CD14-positive monocyte (primary cell): Measurements from ENCODE around the gene AHCYL1. TPM values are rescaled to one million over a fixed set of nuclear protein-coding genes. Genes with fewer than 3 reads are reported as not detected.

Experiments
- DNase-seq, 3 donors: peaks; one replicate each; pipeline ENCODE4 v3.0.0-alpha.2; 2011 to 2022
- H2AFZ ChIP-seq: 2 replicates; pipeline ENCODE4 v1.6.0; 2012; ENCODE audit warnings: mild to moderate bottlenecking, low read depth, low read length, inconsistent platforms; ENCODE audit not compliant: insufficient read depth, poor library complexity, severe bottlenecking
- H3K27ac ChIP-seq, 2 donors: 1 replicate in 1 of 2; 2 replicates in 1 of 2; pipeline ENCODE4 v1.5.1; 2012 to 2013; ENCODE audit warnings: low read length in 2 of 2, control low read depth in 1 of 2, inconsistent platforms in 1 of 2, low read depth in 1 of 2, mild to moderate bottlenecking in 1 of 2
- H3K27me3 ChIP-seq, 2 donors: one replicate each; pipeline versions ENCODE4 v1.6.0 to v1.6.1; 2011 to 2013; ENCODE audit warnings: low read length in 2 of 2; ENCODE audit not compliant: control insufficient read depth in 2 of 2, insufficient read depth in 2 of 2
- H3K36me3 ChIP-seq, 2 donors: replicated peaks in 1 of 2; 1 replicate in 1 of 2; 2 replicates in 1 of 2; pipeline versions ENCODE4 v1.5.1 to v1.6.1; 2012 to 2013; ENCODE audit warnings: low read length in 2 of 2, control low read depth in 1 of 2, inconsistent platforms in 1 of 2, mild to moderate bottlenecking in 1 of 2; ENCODE audit not compliant: insufficient read depth in 2 of 2, control insufficient read depth in 1 of 2
- H3K4me1 ChIP-seq, 2 donors: 1 replicate in 1 of 2; 2 replicates in 1 of 2; pipeline versions ENCODE4 v1.5.1 to v1.6.1; 2012 to 2013; ENCODE audit warnings: low read length in 2 of 2, control low read depth in 1 of 2, inconsistent platforms in 1 of 2, mild to moderate bottlenecking in 1 of 2, moderate library complexity in 1 of 2; ENCODE audit not compliant: insufficient read depth in 2 of 2, control insufficient read depth in 1 of 2
- H3K4me2 ChIP-seq: replicated peaks from 2 replicates; pipeline ENCODE3; 2012; ENCODE audit warnings: low read length, moderate library complexity, mild to moderate bottlenecking; ENCODE audit not compliant: poor library complexity, severe bottlenecking; ENCODE audit errors: extremely low read depth
- H3K4me3 ChIP-seq, 3 experiments: fragments of 200-600 bp in 1 of 3; sonication (generic) in 1 of 3; replicated peaks in 1 of 3; 1 replicate in 2 of 3; 2 replicates in 1 of 3; pipeline ENCODE4 v1.5.1; 2011 to 2013; ENCODE audit warnings: low read length in 3 of 3, mild to moderate bottlenecking in 3 of 3, control low read depth in 2 of 3, low read depth in 2 of 3, inconsistent platforms in 1 of 3, moderate library complexity in 1 of 3
- H3K79me2 ChIP-seq: 2 replicates; pipeline ENCODE4 v1.6.0; 2012; ENCODE audit warnings: mild to moderate bottlenecking, control low read depth, inconsistent platforms, low read length, moderate library complexity; ENCODE audit not compliant: insufficient read depth
- H3K9ac ChIP-seq: 2 replicates; pipeline ENCODE4 v1.6.0; 2017; ENCODE audit warnings: low read length, mild to moderate bottlenecking; ENCODE audit not compliant: insufficient read depth, poor library complexity, severe bottlenecking
- H3K9me3 ChIP-seq, 2 donors: replicated peaks in 1 of 2; 1 replicate in 1 of 2; 2 replicates in 1 of 2; pipeline versions ENCODE4 v1.5.1 to v1.6.1; 2012 to 2013; ENCODE audit warnings: low read length in 2 of 2, control low read depth in 1 of 2; ENCODE audit not compliant: control insufficient read depth in 1 of 2, insufficient read depth in 1 of 2
- H4K20me1 ChIP-seq: 2 replicates; pipeline ENCODE4 v1.6.0; 2012; ENCODE audit warnings: mild to moderate bottlenecking, low read length, control low read depth, moderate library complexity; ENCODE audit not compliant: insufficient read depth
- H3K27ac Mint-ChIP-seq, 7 donors: one replicate each; pipeline ENCODE4 v1.8.0; 2020; ENCODE audit warnings: mild to moderate bottlenecking in 7 of 7, mixed read lengths in 7 of 7, moderate library complexity in 6 of 7, inconsistent platforms in 2 of 7
- H3K27me3 Mint-ChIP-seq, 3 donors: one replicate each; pipeline ENCODE4 v1.8.0; 2021 to 2022; ENCODE audit warnings: low read depth in 3 of 3, mild to moderate bottlenecking in 3 of 3, mixed read lengths in 3 of 3, moderate library complexity in 3 of 3, inconsistent platforms in 1 of 3
- H3K36me3 Mint-ChIP-seq, 2 donors: one replicate each; pipeline ENCODE4 v1.8.0; 2020; ENCODE audit warnings: mixed read lengths in 2 of 2, inconsistent platforms in 1 of 2, mild to moderate bottlenecking in 1 of 2
- H3K4me1 Mint-ChIP-seq: one replicate; pipeline ENCODE4 v1.8.0; 2020; ENCODE audit warnings: mild to moderate bottlenecking, mixed read lengths
- H3K4me3 Mint-ChIP-seq, 2 donors: one replicate each; pipeline ENCODE4 v1.8.0; 2020; ENCODE audit warnings: mild to moderate bottlenecking in 2 of 2, mixed read lengths in 2 of 2, moderate library complexity in 1 of 2
- H3K9me3 Mint-ChIP-seq, 7 donors: one replicate each; pipeline ENCODE4 v1.8.0; 2020 to 2022; ENCODE audit warnings: mixed read lengths in 7 of 7, mild to moderate bottlenecking in 6 of 7, moderate library complexity in 6 of 7, inconsistent platforms in 2 of 7
- WGBS: methylation state at CpG from one replicate; pipeline ENCODE4 v1.1.5; 2013; ENCODE audit warnings: missing lambda C conversion rate; ENCODE audit not compliant: insufficient coverage; 5-methylcytosine and 5-hydroxymethylcytosine counted together
- intact Hi-C, 2 donors: fragments of 100-400 bp; cut with micrococcal nuclease; formaldehyde crosslinking; loops; one replicate each; pipeline versions ENCODE4 v1.15.0 to v1.15.1; 2023
- polyA plus RNA-seq, 3 donors: library from polyadenylated mRNA; depleted of rRNA in 1 of 3; unstranded in 2 of 3; stranded (reverse) in 1 of 3; fragments of 300-500 nt in 2 of 3; fragments of >200 nt in 1 of 3; fragmentation: Illumina TruSeq in 2 of 3; gene quantifications; 1 replicate in 2 of 3; 2 replicates in 1 of 3; pipeline ENCODE4 v1.2.3, GENCODE V29; 2012 to 2021
- TF ChIP-seq, protein P1 (sequence below): fragments of 200-600 bp; IDR thresholded peaks from one replicate; pipeline ENCODE4 v1.8.0; 2022; ENCODE audit warnings: antibody characterized with exemption, mild to moderate bottlenecking

The AHCYL1 gene
- polyA plus RNA-seq, 3 donors = 39.1 to 63.9 (median 48.8) TPM

DNA sequence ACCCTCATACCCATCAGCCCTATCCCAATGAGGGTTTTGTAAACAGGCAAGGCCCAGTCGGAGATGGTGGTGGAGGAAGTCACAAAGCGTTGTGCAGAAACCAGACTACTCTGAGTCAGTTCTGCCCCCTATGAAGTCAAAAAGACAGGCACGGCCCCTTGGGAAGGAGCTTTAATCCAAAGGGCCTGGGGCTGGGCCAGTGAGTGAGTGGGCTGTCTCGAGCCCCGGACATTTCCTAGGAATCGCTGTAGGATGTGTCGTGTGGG lies 442 bp upstream of the AHCYL1 start:
- H3K4me1 Mint-ChIP-seq = peaks cover 47% of the 10 kb centered on the region
- intact Hi-C loops = loop anchor here (1.0 to 10.0 kb wide), 6 partner anchors 47 to 439 kb away; partner anchors contain the start of genes CSF1 (in 1 of the 2) and GNAI3 (in 1 of the 2)
- H3K4me3 Mint-ChIP-seq = peak overlapping the region in 1 of 2 donors; percentile 92
- TF ChIP-seq, protein P1, sequence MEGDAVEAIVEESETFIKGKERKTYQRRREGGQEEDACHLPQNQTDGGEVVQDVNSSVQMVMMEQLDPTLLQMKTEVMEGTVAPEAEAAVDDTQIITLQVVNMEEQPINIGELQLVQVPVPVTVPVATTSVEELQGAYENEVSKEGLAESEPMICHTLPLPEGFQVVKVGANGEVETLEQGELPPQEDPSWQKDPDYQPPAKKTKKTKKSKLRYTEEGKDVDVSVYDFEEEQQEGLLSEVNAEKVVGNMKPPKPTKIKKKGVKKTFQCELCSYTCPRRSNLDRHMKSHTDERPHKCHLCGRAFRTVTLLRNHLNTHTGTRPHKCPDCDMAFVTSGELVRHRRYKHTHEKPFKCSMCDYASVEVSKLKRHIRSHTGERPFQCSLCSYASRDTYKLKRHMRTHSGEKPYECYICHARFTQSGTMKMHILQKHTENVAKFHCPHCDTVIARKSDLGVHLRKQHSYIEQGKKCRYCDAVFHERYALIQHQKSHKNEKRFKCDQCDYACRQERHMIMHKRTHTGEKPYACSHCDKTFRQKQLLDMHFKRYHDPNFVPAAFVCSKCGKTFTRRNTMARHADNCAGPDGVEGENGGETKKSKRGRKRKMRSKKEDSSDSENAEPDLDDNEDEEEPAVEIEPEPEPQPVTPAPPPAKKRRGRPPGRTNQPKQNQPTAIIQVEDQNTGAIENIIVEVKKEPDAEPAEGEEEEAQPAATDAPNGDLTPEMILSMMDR = no peak
- Histone ChIP-seq H4K20me1 (no peaks in the 10 kb centered on the region), H3K36me3 (peaks cover 0 to 5% of the 10 kb centered on the region in 2 donors), H3K9me3 (no peaks in the 10 kb centered on the region), H3K4me1 (peaks cover 24 to 38% of the 10 kb centered on the region in 2 donors), H3K9ac (no peak overlapping the region), H2AFZ (peak overlapping the region; percentile 28), H3K79me2 (peaks cover 42% of the 10 kb centered on the region), H3K27ac (peak overlapping the region in 1 of 2 donors; percentile 89), H3K27me3 (no peaks in the 10 kb centered on the region), H3K4me2 (peak overlapping the region; percentile 92), H3K4me3 (no peak overlapping the region)
- peak overlapping the region in 1 of 7 donors; percentile 99 for H3K27ac Mint-ChIP-seq
- DNase-seq = no peak
- WGBS = 11% methylated on average over 7 of the region's 7 CpGs
- no peaks in the 10 kb centered on the region for H3K9me3 Mint-ChIP-seq
- peaks cover 7 to 14% of the 10 kb centered on the region in 2 donors for H3K36me3 Mint-ChIP-seq
- H3K27me3 Mint-ChIP-seq = peaks cover 2 to 7% (median 3%) of the 10 kb centered on the region in 3 donors

DNA sequence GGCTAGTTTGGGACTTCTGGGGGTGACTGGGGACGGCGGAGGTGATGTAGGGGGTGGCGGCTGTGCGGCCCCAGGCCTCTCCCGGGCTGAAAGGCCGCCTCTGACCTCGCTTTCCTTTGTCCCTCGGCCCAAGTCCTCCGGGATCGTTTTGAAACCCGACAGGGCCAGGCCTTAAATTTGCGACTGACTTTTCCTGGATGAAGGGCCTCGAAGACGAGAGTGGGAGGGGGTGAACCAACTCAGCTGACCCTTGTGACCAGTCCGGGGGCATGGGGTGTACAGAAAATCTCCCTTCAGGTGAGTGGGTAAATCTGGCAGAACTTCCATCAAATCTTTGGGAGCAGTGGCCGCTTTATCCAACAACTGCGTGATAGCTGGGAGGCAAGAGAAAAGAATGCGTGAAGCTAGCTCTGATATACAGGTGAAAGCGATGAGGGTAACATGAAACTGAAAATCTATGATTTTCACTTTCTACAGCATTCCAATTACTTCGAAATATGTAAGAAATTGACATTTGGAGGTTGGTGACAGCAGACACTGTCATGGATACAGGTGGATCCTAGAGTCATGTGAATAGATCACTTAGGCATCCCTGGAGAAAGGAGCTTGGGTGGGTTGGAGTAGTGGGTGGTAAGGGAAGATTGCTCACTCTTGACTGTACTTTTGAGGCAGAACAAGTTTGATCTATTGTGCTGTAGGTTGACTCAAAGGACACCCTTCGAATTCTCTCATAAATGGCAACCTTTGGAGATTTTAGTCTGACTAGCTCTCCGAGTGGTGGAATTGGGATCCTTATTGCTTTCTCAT lies 885 bp downstream of the AHCYL1 start:
- peaks cover 37 to 52% of the 10 kb centered on the region in 2 donors for H3K4me1 ChIP-seq
- peak overlapping the region; percentile 77 for H2AFZ ChIP-seq
- H3K9me3 ChIP-seq = no peaks in the 10 kb centered on the region
- peaks cover 54% of the 10 kb centered on the region for H3K4me1 Mint-ChIP-seq
- peaks cover 4% of the 10 kb centered on the region for H4K20me1 ChIP-seq
- H3K4me2 ChIP-seq = peak overlapping the region; percentile 92
- peaks cover 7 to 14% of the 10 kb centered on the region in 2 donors for H3K36me3 Mint-ChIP-seq
- peak overlapping the region; percentile 76 to 88 (median 87) for H3K4me3 ChIP-seq
- peak overlapping the region; percentile 92 to 94 for H3K4me3 Mint-ChIP-seq
- H3K36me3 ChIP-seq = peaks cover 0 to 5% of the 10 kb centered on the region in 2 donors
- TF ChIP-seq, protein P1 = no peak
- no peaks in the 10 kb centered on the region for H3K27me3 ChIP-seq
- no peaks in the 10 kb centered on the region for H3K9me3 Mint-ChIP-seq
- H3K27me3 Mint-ChIP-seq = peaks cover 1 to 4% (median 3%) of the 10 kb centered on the region in 3 donors
- peak overlapping the region; percentile 97 to 99 (median 98) for H3K27ac Mint-ChIP-seq
- intact Hi-C loops = loop anchor here (2.0 to 10.0 kb wide), 4 partner anchors 71 to 441 kb away; partner anchors contain the start of genes CSF1 (in 1 of the 2) and GNAI3 (in 1 of the 2)
- H3K9ac ChIP-seq = peak overlapping the region; percentile 90
- H3K79me2 ChIP-seq = peaks cover 50% of the 10 kb centered on the region
- peak overlapping the region; percentile 73 to 89 for H3K27ac ChIP-seq
- DNase-seq = no peak
- 11% methylated on average over 14 of the region's 22 CpGs for WGBS
